Stimulated activated naive CD4-positive, alpha-beta T cell (primary cell): Measurements from ENCODE around the gene AUTS2.

Source experiments
- DNase-seq, 6 experiments: peaks; one replicate each; lab custom pipeline; 2025; lab: John Stamatoyannopoulos, UW

AUTS2 gene

DNA sequence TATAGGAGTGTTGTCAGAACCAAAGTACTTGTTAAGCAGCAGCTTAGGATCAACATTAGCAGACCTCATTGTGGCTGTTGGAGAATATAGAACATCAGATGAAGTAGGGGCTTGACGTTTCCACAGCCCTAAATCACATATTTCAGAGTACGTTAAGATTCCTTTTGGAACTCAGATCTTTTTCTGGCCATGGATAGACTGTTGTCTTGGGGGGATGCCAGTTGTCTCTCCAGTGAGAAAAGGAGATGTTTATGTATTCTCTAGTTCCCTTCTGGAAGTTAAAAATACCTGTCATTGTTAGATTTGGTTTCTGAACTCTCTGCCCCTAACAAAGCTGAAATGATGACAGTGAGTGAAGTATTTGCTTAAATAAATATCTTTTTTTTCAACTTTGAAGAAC is 191.3 kb downstream of the AUTS2 start:
- DNase-seq = no peak

DNA sequence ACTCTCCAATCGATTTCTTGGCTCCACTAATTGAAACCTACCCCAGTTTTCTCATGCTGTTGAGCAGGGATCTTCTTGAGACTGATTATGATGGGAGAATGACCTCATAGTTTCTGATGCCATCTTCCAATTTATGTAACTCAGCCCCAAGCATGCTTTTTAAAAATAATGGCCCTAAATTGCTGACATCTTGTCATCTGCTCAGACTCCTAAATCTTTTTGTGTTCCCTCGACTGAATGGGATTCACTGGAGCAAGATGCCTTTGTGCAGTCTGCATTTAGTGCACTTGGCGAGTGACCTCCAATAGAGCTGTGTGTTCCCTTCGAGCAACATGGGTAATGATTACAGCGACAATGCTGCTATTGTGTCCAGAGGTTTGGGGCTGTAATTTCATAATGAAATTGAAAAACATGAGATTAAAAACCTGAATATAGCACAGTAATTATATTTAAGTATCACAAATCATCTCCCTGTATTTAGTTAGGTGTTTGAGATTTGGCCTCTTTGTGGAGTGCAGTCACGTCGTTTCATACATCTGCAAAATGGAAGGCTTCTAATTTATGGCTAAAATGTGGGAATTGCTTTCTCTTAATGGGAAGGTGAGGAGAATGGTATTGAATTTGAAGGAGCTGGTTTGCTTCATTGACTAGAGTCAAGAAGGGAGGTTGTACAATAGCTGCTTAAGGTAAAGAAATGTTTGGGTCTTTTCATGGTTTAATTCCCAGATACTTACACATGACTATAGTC is 192.9 kb downstream of the AUTS2 start:
- DNase-seq = no peak

DNA sequence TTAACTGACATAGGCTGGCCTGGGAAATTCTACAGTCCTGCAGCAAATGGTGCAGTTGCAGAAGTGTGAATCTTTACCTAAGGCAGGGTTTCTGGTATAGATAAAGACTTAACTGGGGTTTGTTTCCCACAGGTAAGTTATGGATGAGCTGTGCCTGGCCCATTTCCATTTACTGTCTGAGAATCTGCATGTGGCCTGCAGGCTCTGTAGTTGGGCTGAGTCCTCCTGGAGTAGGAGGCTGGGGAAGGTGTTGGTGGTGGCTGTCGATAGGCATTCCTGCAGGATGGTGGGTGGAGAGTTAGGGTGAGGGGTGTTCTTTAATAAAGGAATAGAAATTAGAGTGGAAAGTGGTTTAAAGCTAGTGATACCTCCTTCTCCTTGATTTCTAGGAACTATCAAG is 193.5 kb downstream of the AUTS2 start:
- DNase-seq = no peak

GRCh38 chr7:69795932-69796331 is 197.7 kb downstream of the AUTS2 start:
- no peak for DNase-seq

GRCh38 chr7:69796416-69796815 is 198.1 kb downstream of the AUTS2 start:
- no peak for DNase-seq

- no peak for DNase-seq
Measured at GRCh38 chr7:69799048-69799697, 200.9 kb downstream of the AUTS2 start.

DNA sequence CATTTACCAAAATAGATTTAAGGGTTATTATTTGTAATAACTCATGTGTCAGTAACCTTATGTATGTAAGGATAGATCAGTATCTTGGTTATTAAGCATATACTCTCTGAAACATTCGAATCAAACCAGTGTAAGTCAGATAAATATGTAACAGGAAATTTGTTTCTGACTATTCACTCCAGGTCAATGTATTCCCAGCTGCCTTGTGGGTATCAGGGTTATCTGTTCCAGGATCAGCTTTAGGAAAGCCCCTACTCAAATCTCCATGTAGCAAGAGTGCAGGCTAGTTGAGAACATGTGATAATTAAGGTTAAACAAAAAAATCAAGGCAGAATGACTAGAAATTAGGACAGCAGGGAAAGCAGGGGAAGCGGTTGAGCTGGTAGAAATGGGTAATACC is 201.7 kb downstream of the AUTS2 start:
- no peak for DNase-seq

- no peak for DNase-seq
Measured at GRCh38 chr7:69800495-69800894, 202.2 kb downstream of the AUTS2 start.

DNA sequence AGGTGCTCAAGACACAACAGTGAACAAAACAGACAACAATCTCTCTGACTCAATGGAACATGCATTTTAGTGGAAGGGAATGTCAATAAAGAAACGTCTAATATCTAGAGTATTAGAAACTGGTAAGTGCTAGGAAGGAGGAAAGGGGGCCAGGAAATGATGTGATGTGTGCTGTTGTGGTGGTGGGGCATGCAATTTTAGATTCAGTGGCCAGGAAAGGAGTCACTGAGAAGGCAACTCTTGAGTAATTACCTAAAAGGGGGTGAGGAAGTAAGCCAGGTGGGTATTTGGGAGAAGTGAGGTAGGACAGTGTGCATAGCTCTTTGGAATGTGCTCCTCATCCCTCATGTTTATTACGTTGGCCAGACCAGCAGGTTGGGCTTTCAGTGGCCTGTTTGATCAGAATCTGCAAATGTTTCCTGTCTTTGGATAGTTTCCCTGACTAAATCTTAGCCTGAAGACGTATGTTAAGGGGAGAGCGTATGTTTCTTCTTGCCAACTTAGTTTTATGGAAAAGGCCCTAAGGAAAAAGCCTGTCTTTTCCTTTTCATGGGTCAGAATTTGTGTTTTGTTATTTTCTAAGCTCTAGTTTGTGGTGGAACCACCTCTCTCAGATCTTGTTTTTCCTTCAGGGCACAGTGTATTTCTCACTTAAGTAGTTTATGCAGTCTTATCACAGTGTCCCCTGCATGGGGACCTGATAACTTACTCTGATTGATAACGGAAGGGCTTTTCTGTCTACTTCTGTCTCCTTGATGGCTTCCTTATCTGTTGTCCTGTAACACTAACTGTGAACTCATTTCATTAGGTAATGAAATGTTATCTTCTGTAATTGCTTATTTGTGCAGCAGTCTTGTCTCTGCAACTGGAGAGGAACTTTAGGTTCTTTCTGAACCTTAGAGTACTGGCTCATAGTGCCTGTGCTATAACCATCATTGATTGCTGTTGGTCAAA is 203.7 kb downstream of the AUTS2 start:
- DNase-seq = no peak

GRCh38 chr7:69803699-69804516 is 205.6 kb downstream of the AUTS2 start:
- DNase-seq = no peak

- DNase-seq = no peak
Measured at GRCh38 chr7:69804962-69805361, 206.7 kb downstream of the AUTS2 start.

DNA sequence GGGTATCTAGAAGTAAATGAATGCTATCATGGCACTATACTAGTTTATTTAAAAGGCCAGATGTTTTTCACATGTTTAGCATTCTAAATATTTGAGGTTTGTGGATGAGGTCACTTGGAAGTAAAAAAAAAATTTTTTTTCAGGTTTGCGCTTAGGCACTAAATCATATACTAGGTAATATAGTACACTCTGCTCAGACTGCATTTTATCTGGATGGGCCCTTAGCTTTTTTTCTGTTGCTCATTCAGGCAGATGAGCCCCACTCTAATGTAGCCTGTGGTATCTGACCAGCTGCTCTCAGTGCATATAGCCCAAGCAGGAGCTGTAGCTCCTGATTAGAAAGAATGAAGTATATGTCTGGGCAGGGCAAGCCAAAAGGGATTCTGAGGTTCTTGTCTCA is 210.1 kb downstream of the AUTS2 start:
- no peak for DNase-seq

DNA sequence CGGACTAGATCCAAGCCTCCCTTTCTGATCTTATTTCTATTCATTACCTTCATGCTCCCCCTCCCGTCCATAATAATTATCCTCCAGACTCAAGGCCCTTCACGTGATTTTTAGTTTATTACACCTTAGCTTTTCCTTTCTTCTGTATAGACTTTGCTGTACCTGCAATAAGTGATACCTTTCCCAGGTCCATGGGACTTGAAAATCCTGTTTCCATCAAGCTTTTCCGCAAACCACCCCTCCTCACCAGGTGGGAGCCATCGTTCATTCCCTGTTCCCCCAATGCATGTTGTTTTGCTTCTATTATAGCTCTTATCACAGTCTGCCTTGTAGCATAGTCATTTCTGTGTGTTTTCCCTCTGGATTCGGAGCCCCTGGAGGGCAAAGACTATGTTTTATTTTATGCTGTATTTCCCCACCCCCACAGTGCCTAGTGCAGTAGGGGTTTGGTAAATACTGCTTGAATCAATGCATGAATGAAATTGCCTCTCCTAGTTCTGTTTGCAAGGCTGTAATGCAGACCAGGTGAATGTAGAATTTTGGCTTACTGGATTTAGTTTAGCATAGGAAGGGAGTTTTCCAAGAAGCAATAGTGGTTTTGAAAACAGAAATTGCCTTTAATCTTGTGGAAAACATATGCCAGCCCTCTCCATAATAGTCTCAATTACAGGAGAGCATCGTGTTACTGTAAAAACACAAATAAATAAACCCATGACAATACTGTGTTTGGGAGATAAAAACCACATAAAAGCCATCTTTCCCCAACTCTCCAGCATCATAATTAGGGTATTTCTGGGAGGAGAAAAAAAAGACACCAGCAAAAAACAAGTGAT is 213.4 kb downstream of the AUTS2 start:
- no peak for DNase-seq

GRCh38 chr7:69812756-69813155 is 214.5 kb downstream of the AUTS2 start:
- no peak for DNase-seq

- DNase-seq = no peak
Measured at GRCh38 chr7:69813637-69814240, 215.5 kb downstream of the AUTS2 start.

DNA sequence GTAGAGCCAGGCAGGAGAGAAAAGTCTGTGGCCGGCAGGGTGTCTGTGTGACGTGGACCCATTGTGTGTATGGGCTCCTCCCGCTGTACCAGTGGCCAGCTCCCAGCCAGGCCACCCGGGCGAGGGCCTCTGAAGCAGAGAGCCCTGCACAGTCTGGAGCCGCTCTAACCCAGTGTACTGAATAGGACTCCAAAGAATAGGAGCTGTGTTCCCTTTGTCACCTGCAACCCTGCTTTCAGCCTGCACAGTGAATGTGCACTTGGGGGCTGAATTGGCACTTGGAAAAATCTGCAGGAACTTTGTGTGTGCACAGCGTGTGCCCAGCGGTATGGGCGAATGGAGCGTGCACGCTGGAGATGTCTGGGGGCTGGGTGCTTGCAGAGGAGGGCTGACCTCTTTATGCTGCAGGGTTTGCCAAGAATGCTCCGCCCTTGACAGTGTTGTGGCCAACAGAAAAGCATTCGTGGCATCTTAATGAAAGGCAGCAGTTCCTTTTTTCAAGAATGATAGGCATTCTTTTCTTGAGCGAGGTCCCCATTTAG is 216.2 kb downstream of the AUTS2 start:
- DNase-seq = no peak

DNA sequence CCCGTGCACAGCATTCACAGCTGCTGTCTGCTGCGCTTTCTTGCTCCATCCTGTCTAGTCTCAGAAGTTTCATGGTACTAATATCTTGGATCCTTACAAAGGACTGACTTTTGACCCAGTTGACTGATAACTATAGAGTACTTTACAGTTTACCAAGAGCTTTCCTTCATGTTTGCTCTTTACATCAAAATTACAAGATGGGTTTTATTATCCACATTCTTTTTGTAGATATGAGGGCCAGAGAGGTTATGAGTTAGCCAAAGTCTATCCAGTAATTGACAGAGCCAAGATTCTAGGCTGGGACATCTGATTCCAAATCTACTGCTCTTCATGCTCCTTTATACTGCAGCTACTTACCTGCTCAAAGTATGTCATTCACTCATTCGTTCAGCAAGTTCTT is 218.2 kb downstream of the AUTS2 start:
- no peak for DNase-seq

DNA sequence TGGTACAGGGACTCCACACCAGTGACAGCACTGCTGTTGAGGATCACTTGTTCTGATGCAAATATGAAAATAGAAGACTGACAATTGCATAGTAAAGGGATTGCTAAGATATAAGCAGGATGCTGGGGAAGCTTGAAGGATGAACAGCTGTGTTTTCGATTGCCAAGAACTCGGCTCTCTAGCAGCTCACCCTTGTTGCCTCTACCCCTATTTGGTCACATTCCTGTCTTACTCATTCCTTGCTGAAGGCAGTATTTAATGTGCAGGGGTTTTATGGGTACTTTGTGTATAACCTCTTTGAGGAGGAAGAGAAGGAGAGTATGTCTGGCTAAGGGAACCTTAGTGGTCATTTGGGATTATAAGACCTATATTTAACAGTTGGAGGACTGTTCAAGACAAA is 218.8 kb downstream of the AUTS2 start:
- no peak for DNase-seq

GRCh38 chr7:69817841-69818635 is 219.8 kb downstream of the AUTS2 start:
- no peak for DNase-seq
